HEK293 (cell line): Measurements from ENCODE around the gene VGLL4.

Experiments used
- CTCF ChIA-PET: fragments of 350-600 bp; formaldehyde crosslinking; extraction: SDS; loops from one replicate; lab custom pipeline; 2021; ENCODE audit warnings: antibody characterized with exemption; lab: Yijun Ruan, JAX
- POLR2A ChIA-PET: fragments of 300-600 bp; formaldehyde crosslinking; extraction: SDS; loops from one replicate; lab custom pipeline; 2020; ENCODE audit warnings: antibody characterized with exemption, inconsistent platforms; lab: Yijun Ruan, JAX
- H3K27ac ChIP-seq: fragments of 200-500 bp; sonication (Bioruptor generic); 2 replicates; pipeline ENCODE4 v1.5.1; 2014; ENCODE audit warnings: low read depth, low read length, control low read depth, inconsistent platforms; ENCODE audit errors: extremely low read depth
- H3K36me3 ChIP-seq, 2 experiments: fragments of 200-500 bp in 1 of 2; sonication (Bioruptor generic) in 1 of 2; 1 replicate in 1 of 2; 2 replicates in 1 of 2; pipeline ENCODE4 v1.5.1; 2014 to 2017; ENCODE audit warnings: inconsistent platforms in 2 of 2, low read length in 2 of 2; ENCODE audit not compliant: control insufficient read depth in 2 of 2, insufficient read depth in 1 of 2
- H3K4me1 ChIP-seq: fragments of 200-500 bp; sonication (Bioruptor generic); 2 replicates; pipeline ENCODE4 v1.5.1; 2014; ENCODE audit warnings: mild to moderate bottlenecking, low read length, inconsistent platforms; ENCODE audit not compliant: control insufficient read depth, insufficient read depth
- H3K4me3 ChIP-seq: 2 replicates; pipeline ENCODE4 v1.5.1; 2011; ENCODE audit warnings: low read depth, mild to moderate bottlenecking, control low read depth, low read length, moderate library complexity
- H3K9me3 ChIP-seq: fragments of 200-500 bp; sonication (Bioruptor generic); 2 replicates; pipeline ENCODE4 v1.5.1; 2014; ENCODE audit warnings: low read depth, low read length, inconsistent platforms; ENCODE audit not compliant: control insufficient read depth, insufficient read depth
- GLIS1 ChIP-seq: fragments of 450-650 bp; formaldehyde crosslinking; IDR thresholded peaks from 2 replicates; pipeline ENCODE4 v1.5.1; 2016; ENCODE audit warnings: missing biosample characterization, missing genetic modification characterization
- KLF16 ChIP-seq: fragments of 450-650 bp; formaldehyde crosslinking; IDR thresholded peaks from 2 replicates; pipeline ENCODE4 v1.5.1; 2017; ENCODE audit warnings: missing biosample characterization, missing genetic modification characterization
- KLF8 ChIP-seq: fragments of 450-650 bp; formaldehyde crosslinking; IDR thresholded peaks from 2 replicates; pipeline ENCODE4 v1.5.1; 2016; ENCODE audit warnings: missing biosample characterization, missing genetic modification characterization
- MYNN ChIP-seq: fragments of 450-650 bp; formaldehyde crosslinking; IDR thresholded peaks from 2 replicates; pipeline ENCODE4 v1.5.1; 2016; ENCODE audit warnings: missing biosample characterization, missing genetic modification characterization, borderline replicate concordance
- SCRT1 ChIP-seq: fragments of 450-650 bp; formaldehyde crosslinking; IDR thresholded peaks from 2 replicates; pipeline ENCODE4 v1.5.1; 2016; ENCODE audit warnings: missing biosample characterization, missing genetic modification characterization, borderline replicate concordance
- SCRT2 ChIP-seq: fragments of 450-650 bp; formaldehyde crosslinking; IDR thresholded peaks from 2 replicates; pipeline ENCODE4 v1.5.1; 2016; ENCODE audit warnings: missing biosample characterization, missing genetic modification characterization
- ZEB2 ChIP-seq: fragments of 450-650 bp; formaldehyde crosslinking; IDR thresholded peaks from 2 replicates; pipeline ENCODE4 v1.5.1; 2016; ENCODE audit warnings: missing biosample characterization, missing genetic modification characterization
- ZNF133 ChIP-seq: fragments of 450-650 bp; formaldehyde crosslinking; IDR thresholded peaks from 2 replicates; pipeline ENCODE4 v1.5.1; 2016; ENCODE audit warnings: missing biosample characterization, missing genetic modification characterization
- ZNF138 ChIP-seq: fragments of 450-650 bp; formaldehyde crosslinking; IDR thresholded peaks from 2 replicates; pipeline ENCODE4 v1.5.1; 2016; ENCODE audit warnings: missing biosample characterization, missing genetic modification characterization, borderline replicate concordance
- ZNF211 ChIP-seq: fragments of 450-650 bp; formaldehyde crosslinking; IDR thresholded peaks from 2 replicates; pipeline ENCODE4 v1.5.1; 2016; ENCODE audit warnings: low read depth, missing biosample characterization, missing genetic modification characterization
- ZNF335 ChIP-seq: fragments of 450-650 bp; formaldehyde crosslinking; conservative IDR thresholded peaks from 2 replicates; pipeline ENCODE4 v1.5.1; 2016; ENCODE audit warnings: missing biosample characterization, missing genetic modification characterization
- ZNF341 ChIP-seq: fragments of 450-650 bp; formaldehyde crosslinking; IDR thresholded peaks from 2 replicates; pipeline ENCODE4; 2016; ENCODE audit warnings: low read depth, missing biosample characterization, missing genetic modification characterization
- ZNF354C ChIP-seq: fragments of 450-650 bp; formaldehyde crosslinking; IDR thresholded peaks from 2 replicates; pipeline ENCODE4 v1.5.1; 2016; ENCODE audit warnings: missing biosample characterization, missing genetic modification characterization, low read depth, borderline replicate concordance
- ZNF548 ChIP-seq: fragments of 450-650 bp; formaldehyde crosslinking; IDR thresholded peaks from 2 replicates; pipeline ENCODE4 v1.5.1; 2016; ENCODE audit warnings: missing biosample characterization, missing genetic modification characterization
- ZNF639 ChIP-seq: fragments of 450-650 bp; formaldehyde crosslinking; IDR thresholded peaks from 2 replicates; pipeline ENCODE4 v1.5.1; 2016; ENCODE audit warnings: missing biosample characterization, missing genetic modification characterization
- ZNF670 ChIP-seq: fragments of 450-650 bp; formaldehyde crosslinking; IDR thresholded peaks from 2 replicates; pipeline ENCODE4 v1.5.1; 2016; ENCODE audit warnings: missing biosample characterization, missing genetic modification characterization, low read depth
- ZNF707 ChIP-seq: fragments of 450-650 bp; formaldehyde crosslinking; IDR thresholded peaks from 2 replicates; pipeline ENCODE4 v1.5.1; 2016; ENCODE audit warnings: missing biosample characterization, missing genetic modification characterization
- ZNF837 ChIP-seq: fragments of 450-650 bp; formaldehyde crosslinking; IDR thresholded peaks from 2 replicates; pipeline ENCODE4 v1.5.1; 2016; ENCODE audit warnings: missing biosample characterization, missing genetic modification characterization
- ZSCAN16 ChIP-seq: fragments of 450-650 bp; formaldehyde crosslinking; IDR thresholded peaks from 2 replicates; pipeline ENCODE4 v1.5.1; 2016; ENCODE audit warnings: missing biosample characterization, missing genetic modification characterization
- ZSCAN30 ChIP-seq: fragments of 450-650 bp; IDR thresholded peaks from 2 replicates; pipeline ENCODE4 v1.5.1; 2018; ENCODE audit warnings: missing biosample characterization, mild to moderate bottlenecking, missing genetic modification characterization, moderate library complexity
- TF ChIP-seq, protein P1 (sequence below): fragments of 450-650 bp; formaldehyde crosslinking; IDR thresholded peaks from 2 replicates; pipeline ENCODE4 v1.5.1; 2016; ENCODE audit warnings: missing biosample characterization, missing genetic modification characterization

Gene VGLL4

GRCh38 chr3:11605398-11605797 is 38.3 kb downstream of the VGLL4 start:
- ChIA-PET CTCF (no interaction called here), POLR2A (no interaction called here)
- H3K4me3 ChIP-seq, result no peak overlapping the region
- peaks cover 0 to 3% of the 10 kb centered on the region in 2 experiments; a peak in 1 of 3 replicates for H3K36me3 ChIP-seq
- H3K4me1 ChIP-seq, result peaks cover 6% of the 10 kb centered on the region
- H3K27ac ChIP-seq, result no peak overlapping the region
- TF ChIP-seq ZNF211 (no peak), ZNF335 (tag by site-specific recombination) (no peak), GLIS1 (tag by site-specific recombination) (no peak), ZSCAN30 (no peak), ZNF548 (no peak), ZNF639 (no peak), ZNF707 (tag by site-specific recombination) (no peak), ZSCAN16 (tag by site-specific recombination) (no peak), ZNF837 (tag by site-specific recombination) (no peak)
- H3K9me3 ChIP-seq, result no peaks in the 10 kb centered on the region

DNA sequence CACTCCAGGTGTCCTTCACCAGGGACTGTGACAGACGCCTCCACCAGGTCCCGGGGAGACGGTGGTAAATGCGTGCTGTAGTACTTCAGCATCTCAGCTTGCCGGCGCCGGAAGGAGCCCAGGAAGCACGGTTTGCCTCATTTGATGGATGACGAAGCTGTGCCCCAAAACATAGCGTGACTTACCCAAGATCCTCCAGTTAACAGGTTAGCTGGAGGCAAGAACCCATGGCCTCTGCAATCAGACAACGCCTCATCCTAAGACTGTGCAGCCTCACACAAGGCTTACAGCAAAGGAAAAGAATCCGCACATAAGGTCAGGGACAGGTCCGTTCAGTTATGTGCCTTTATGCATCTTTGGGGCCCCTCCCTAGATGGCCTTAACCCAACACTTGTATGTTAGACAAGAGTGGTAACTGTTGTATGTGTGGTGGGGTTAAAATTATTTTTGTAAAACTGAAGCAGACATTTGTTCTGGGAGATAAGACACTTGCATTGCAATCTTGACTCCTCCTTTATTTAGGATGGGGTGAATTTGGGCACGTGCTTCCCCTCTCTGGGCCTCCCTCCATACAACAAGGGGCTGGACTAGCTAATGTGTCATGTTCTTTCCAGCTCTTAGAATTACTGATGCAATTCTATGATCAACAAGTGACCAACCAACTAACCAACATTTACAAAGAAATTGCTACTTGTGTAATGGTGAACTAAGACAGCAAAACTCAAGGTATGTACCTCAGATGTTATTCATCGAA is 39.4 kb downstream of the VGLL4 start:
- H3K4me1 ChIP-seq, result no peaks in the 10 kb centered on the region; the same call in 1 of the 2 replicates

DNA sequence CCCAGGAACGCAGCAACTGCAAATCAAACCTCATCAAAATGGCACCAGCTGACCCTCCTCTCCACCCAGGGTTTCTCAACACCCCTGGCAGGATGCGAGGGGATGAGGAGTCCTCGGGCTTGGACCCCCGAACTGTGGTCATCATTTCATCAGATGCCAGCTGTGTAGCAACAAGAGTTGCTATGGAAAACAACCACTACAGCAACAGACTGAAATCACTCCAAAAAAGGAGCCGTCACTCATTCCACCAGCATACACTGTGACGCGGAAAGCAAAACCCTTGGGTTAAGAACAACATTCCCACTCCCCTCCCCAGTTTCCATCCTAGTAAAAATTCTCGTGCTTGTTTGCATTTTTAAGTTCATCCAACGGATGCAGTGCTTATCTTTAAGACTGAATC is 40.1 kb downstream of the VGLL4 start:
- H3K4me3 ChIP-seq, result no peak overlapping the region
- H3K27ac ChIP-seq, result no peak overlapping the region
- TF ChIP-seq MYNN (tag by site-specific recombination), result no peak
- no peaks in the 10 kb centered on the region; the same call in 1 of the 2 replicates for H3K4me1 ChIP-seq
- H3K9me3 ChIP-seq, result no peaks in the 10 kb centered on the region
- peaks cover 0 to 3% of the 10 kb centered on the region in 2 experiments; a peak in 1 of 3 replicates for H3K36me3 ChIP-seq
- POLR2A ChIA-PET, result no interaction called here
- CTCF ChIA-PET, result interaction anchor here (0.5 kb wide), 1 partner anchor 48 kb away, joined by 4 read pairs; no protein-coding TSS in a partner anchor

More for the DNA sequence above, 39.4 kb downstream of the VGLL4 start:
- peaks cover 0 to 3% of the 10 kb centered on the region in 2 experiments; a peak in 1 of 3 replicates for H3K36me3 ChIP-seq
- H3K27ac ChIP-seq, result no peak overlapping the region
- ChIA-PET CTCF (no interaction called here), POLR2A (no interaction called here)
- TF ChIP-seq SCRT2 (tag by site-specific recombination) (peak; percentile 98), ZEB2 (tag by site-specific recombination) (0 out of 2 replicates have a peak, but pooled peaks have one; percentile 27), ZNF138 (tag by site-specific recombination) (no peak), SCRT1 (tag by site-specific recombination) (peak; percentile 94), ZNF670 (tag by site-specific recombination) (no peak)
- H3K9me3 ChIP-seq, result no peaks in the 10 kb centered on the region
- no peak overlapping the region for H3K4me3 ChIP-seq

DNA sequence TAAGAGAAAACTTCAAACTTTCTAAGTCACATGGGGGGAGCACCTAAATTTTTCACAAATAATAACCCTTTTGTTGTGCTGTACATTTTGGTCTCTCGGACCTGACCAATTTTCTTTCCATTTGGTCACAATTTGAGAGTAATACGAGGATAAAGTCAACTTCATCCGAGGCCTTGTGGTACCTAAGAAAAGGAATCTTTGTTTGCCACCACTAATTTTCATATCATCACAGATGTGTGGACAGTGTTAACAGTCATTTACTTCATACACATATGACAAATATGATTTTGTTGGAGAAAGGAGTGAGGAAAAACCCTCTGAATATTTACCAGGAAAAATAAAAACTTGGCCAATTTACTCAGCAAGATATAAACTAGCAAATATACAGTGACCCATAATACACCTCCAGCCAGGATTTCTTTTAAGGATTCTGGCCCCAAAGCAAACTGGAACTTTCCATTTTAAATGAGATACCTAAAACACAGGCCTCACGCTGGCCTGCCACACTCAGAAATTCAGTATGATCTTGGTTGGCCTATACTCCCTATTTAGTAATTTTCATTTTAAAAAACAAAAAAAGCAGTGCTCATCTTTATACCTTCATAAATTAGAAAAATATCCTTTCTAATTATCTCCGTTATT is 40.7 kb downstream of the VGLL4 start:
- peaks cover 0 to 3% of the 10 kb centered on the region in 2 experiments; a peak in 1 of 3 replicates for H3K36me3 ChIP-seq
- no peaks in the 10 kb centered on the region for H3K9me3 ChIP-seq
- no peak overlapping the region for H3K4me3 ChIP-seq
- TF ChIP-seq ZNF133 (tag by site-specific recombination), result no peak
- no peak for TF ChIP-seq ZNF341 (tag by site-specific recombination)
- no peak for TF ChIP-seq KLF8 (tag by site-specific recombination)
- TF ChIP-seq KLF16 (tag by site-specific recombination), result no peak
- no peak for TF ChIP-seq ZNF354C
- no peak for TF ChIP-seq SCRT2 (tag by site-specific recombination)
- TF ChIP-seq, protein P1, sequence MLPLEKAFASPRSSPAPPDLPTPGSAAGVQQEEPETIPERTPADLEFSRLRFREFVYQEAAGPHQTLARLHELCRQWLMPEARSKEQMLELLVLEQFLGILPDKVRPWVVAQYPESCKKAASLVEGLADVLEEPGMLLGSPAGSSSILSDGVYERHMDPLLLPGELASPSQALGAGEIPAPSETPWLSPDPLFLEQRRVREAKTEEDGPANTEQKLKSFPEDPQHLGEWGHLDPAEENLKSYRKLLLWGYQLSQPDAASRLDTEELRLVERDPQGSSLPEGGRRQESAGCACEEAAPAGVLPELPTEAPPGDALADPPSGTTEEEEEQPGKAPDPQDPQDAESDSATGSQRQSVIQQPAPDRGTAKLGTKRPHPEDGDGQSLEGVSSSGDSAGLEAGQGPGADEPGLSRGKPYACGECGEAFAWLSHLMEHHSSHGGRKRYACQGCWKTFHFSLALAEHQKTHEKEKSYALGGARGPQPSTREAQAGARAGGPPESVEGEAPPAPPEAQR (tag by site-specific recombination), result no peak
- TF ChIP-seq, all 188 proteins: peak for 0
- CTCF ChIA-PET, result interaction anchor here (0.5 kb wide), 1 partner anchor 48 kb away, joined by 4 read pairs; no protein-coding TSS in a partner anchor
- Histone ChIP-seq H3K4me1 (no peaks in the 10 kb centered on the region; the same call in 1 of the 2 replicates), H3K27ac (no peak overlapping the region)
- POLR2A ChIA-PET, result no interaction called here
